PC-9 (cell line): ENCODE measurements around the gene OR8K1. TPM values are rescaled to one million over a fixed set of nuclear protein-coding genes. Genes with fewer than 3 reads are reported as not detected.

ENCODE experiments used
- BruUV-seq: library from RNA; stranded (reverse); fragments of 400-500 nt; replicated peaks from 2 replicates; lab custom pipeline; 2021; lab: Mats Ljungman, UMichigan
- CTCF ChIA-PET: fragments of 300-600 bp; sonication (Branson Sonifier 250); formaldehyde crosslinking; loops from one replicate; lab custom pipeline; 2022; ENCODE audit warnings: antibody characterized with exemption; lab: Charles Lee
- POLR2A ChIA-PET: fragments of 300-600 bp; sonication (Branson Sonifier 250); formaldehyde crosslinking; loops from one replicate; lab custom pipeline; 2022; ENCODE audit warnings: antibody characterized with exemption; ENCODE audit not compliant: unreplicated experiment; lab: Charles Lee
- DNase-seq, 2 experiments: peaks; one replicate each; pipeline versions ENCODE4 v3.0.0 to v3.0.0-alpha.2; 2015 to 2022; ENCODE audit warnings: mixed read lengths in 1 of 2
- H2AFZ ChIP-seq: fragments of 200-600 bp; sonication (generic); 2 replicates; pipeline ENCODE4 v1.8.1; 2017; ENCODE audit warnings: antibody characterized with exemption
- H3F3A ChIP-seq: fragments of 200-600 bp; sonication (generic); 2 replicates; pipeline ENCODE4 v1.8.1; 2017; ENCODE audit warnings: antibody characterized with exemption, mild to moderate bottlenecking, low read depth; ENCODE audit not compliant: insufficient read depth
- H3K27ac ChIP-seq: fragments of 200-600 bp; sonication (generic); 2 replicates; pipeline ENCODE4 v1.6.1; 2016; ENCODE audit warnings: mixed run types
- H3K27me3 ChIP-seq: fragments of 200-600 bp; sonication (generic); 2 replicates; pipeline ENCODE4 v1.6.1; 2016; ENCODE audit warnings: low read depth, mixed run types; ENCODE audit not compliant: insufficient read depth
- H3K36me3 ChIP-seq: fragments of 200-600 bp; sonication (generic); 2 replicates; pipeline ENCODE4 v1.6.1; 2016; ENCODE audit warnings: low read depth, mixed run types
- H3K4me1 ChIP-seq: fragments of 200-600 bp; sonication (generic); replicated peaks from 2 replicates; pipeline ENCODE4 v1.6.1; 2016; ENCODE audit warnings: mixed run types; ENCODE audit not compliant: insufficient read depth
- H3K4me2 ChIP-seq: fragments of 200-600 bp; sonication (generic); 2 replicates; pipeline ENCODE4 v1.6.1; 2017; ENCODE audit warnings: mixed run types
- H3K4me3 ChIP-seq: fragments of 200-600 bp; sonication (generic); 2 replicates; pipeline ENCODE4 v1.6.1; 2016; ENCODE audit warnings: mixed run types
- H3K79me2 ChIP-seq: fragments of 200-600 bp; sonication (generic); 2 replicates; pipeline ENCODE4 v1.6.1; 2017; ENCODE audit warnings: low read depth, mixed run types
- H3K9me2 ChIP-seq: fragments of 200-600 bp; sonication (generic); 2 replicates; pipeline ENCODE4 v1.8.1; 2017; ENCODE audit warnings: mild to moderate bottlenecking; ENCODE audit not compliant: insufficient read depth
- H3K9me3 ChIP-seq: fragments of 200-600 bp; sonication (generic); 2 replicates; pipeline ENCODE4 v1.8.1; 2016; ENCODE audit warnings: low read depth; ENCODE audit not compliant: insufficient read depth
- H4K20me1 ChIP-seq: fragments of 200-600 bp; sonication (generic); 2 replicates; pipeline ENCODE4 v1.8.1; 2017; ENCODE audit not compliant: insufficient read depth
- CTCF ChIP-seq: fragments of 200-600 bp; sonication (generic); conservative IDR thresholded peaks from 2 replicates; pipeline ENCODE4 v1.6.1; 2017; ENCODE audit warnings: mixed run types, antibody characterized with exemption, mild to moderate bottlenecking, moderate library complexity
- EZH2 ChIP-seq: fragments of 200-600 bp; sonication (generic); IDR thresholded peaks from 2 replicates; pipeline ENCODE4 v1.8.0; 2017; ENCODE audit warnings: antibody characterized with exemption, low read depth
- intact Hi-C: fragments of 100-400 bp; cut with micrococcal nuclease; formaldehyde crosslinking; loops from one replicate; pipeline ENCODE4 v1.10.0; 2022; ENCODE audit not compliant: unreplicated experiment
- total RNA-seq: library from RNA; stranded (reverse); gene quantifications from 2 replicates; pipeline ENCODE4 v1.2.3, GENCODE V29; 2021

Gene OR8K1
- total RNA-seq, 1 experiment from 2014 or later, result not detected

GRCh38 chr11:56340289-56340688, 5.5 kb upstream of the OR8K1 start:
- Histone ChIP-seq H3K9me3 (no peaks in the 10 kb centered on the region; the same call in 1 of the 2 replicates), H3K27ac (no peak overlapping the region), H4K20me1 (no peaks in the 10 kb centered on the region), H2AFZ (no peak overlapping the region), H3K27me3 (no peaks in the 10 kb centered on the region), H3K79me2 (no peaks in the 10 kb centered on the region), H3F3A (no peaks in the 10 kb centered on the region), H3K4me1 (no peaks in the 10 kb centered on the region), H3K4me2 (no peak overlapping the region), H3K9me2 (no peaks in the 10 kb centered on the region), H3K4me3 (no peak overlapping the region), H3K36me3 (no peaks in the 10 kb centered on the region)
- no TSS peak for BruUV-seq
- no peak for DNase-seq
- TF ChIP-seq EZH2 (no peak), CTCF (no peak)
- intact Hi-C loops, result no loop called here
- CTCF ChIA-PET, result interaction anchor here (0.6 kb wide), 1 partner anchor 14 kb away, joined by 4 read pairs; no protein-coding TSS in a partner anchor
- POLR2A ChIA-PET, result no interaction called here

- H4K20me1 ChIP-seq, result no peaks in the 10 kb centered on the region
- intact Hi-C loops, result no loop called here
- H3K4me1 ChIP-seq, result no peaks in the 10 kb centered on the region
- no peak within 1 kb of the TSS for H2AFZ ChIP-seq
- no peak within 1 kb of the TSS for H3K4me2 ChIP-seq
- 0 out of 2 replicates have a peak, but pooled peaks cover 8% of the 10 kb centered on the region for H3K27me3 ChIP-seq
- DNase-seq, result no peak
- BruUV-seq, result no TSS peak
- H3K9me2 ChIP-seq, result no peaks in the 10 kb centered on the region
- H3K4me3 ChIP-seq, result no peak within 1 kb of the TSS
- H3K9me3 ChIP-seq, result no peaks in the 10 kb centered on the region
- no peaks in the 10 kb centered on the region for H3F3A ChIP-seq
- ChIA-PET CTCF (no interaction called here), POLR2A (no interaction called here)
- H3K27ac ChIP-seq, result no peak within 1 kb of the TSS
- TF ChIP-seq CTCF (no peak), EZH2 (no peak)
- H3K36me3 ChIP-seq, result no peaks in the 10 kb centered on the region
- H3K79me2 ChIP-seq, result no peaks in the 10 kb centered on the region
Measured at GRCh38 chr11:56353991-56354390, 8.2 kb downstream of the OR8K1 start, which contains the start of gene OR8J1. Gene OR8J1, plus strand, starts transcription at chr11:56354291. Its CDS starts 5,956 bp downstream, at chr11:56360247.

- BruUV-seq, result no TSS peak
- POLR2A ChIA-PET, result no interaction called here
- H4K20me1 ChIP-seq, result no peaks in the 10 kb centered on the region
Measured at GRCh38 chr11:56375324-56375723, 29.5 kb downstream of the OR8K1 start, which contains the start of gene OR8U1. Gene OR8U1, plus strand, starts transcription at chr11:56375624. Its CDS starts 0 bp downstream, at chr11:56375624.

More at GRCh38 chr11:56375324-56375723, 29.5 kb downstream of the OR8K1 start, which contains the start of gene OR8U1:
- Histone ChIP-seq H3K4me2 (no peak within 1 kb of the TSS), H3K27ac (no peak within 1 kb of the TSS), H3K4me3 (no peak within 1 kb of the TSS), H3F3A (no peaks in the 10 kb centered on the region), H3K36me3 (no peaks in the 10 kb centered on the region), H3K9me3 (no peaks in the 10 kb centered on the region), H2AFZ (no peak within 1 kb of the TSS), H3K9me2 (no peaks in the 10 kb centered on the region), H3K27me3 (no peaks in the 10 kb centered on the region), H3K79me2 (no peaks in the 10 kb centered on the region), H3K4me1 (no peaks in the 10 kb centered on the region)
- CTCF ChIA-PET, result no interaction called here
- no peak for DNase-seq
- intact Hi-C loops, result no loop called here
- TF ChIP-seq EZH2 (no peak), CTCF (no peak)
